Kasumi-1 (cell line): ENCODE results near the gene CUX1.

Experiments
- DNase-seq, 2 experiments: peaks; one replicate each; lab custom pipeline; 2025; lab: John Stamatoyannopoulos, UW

CUX1 gene

DNA sequence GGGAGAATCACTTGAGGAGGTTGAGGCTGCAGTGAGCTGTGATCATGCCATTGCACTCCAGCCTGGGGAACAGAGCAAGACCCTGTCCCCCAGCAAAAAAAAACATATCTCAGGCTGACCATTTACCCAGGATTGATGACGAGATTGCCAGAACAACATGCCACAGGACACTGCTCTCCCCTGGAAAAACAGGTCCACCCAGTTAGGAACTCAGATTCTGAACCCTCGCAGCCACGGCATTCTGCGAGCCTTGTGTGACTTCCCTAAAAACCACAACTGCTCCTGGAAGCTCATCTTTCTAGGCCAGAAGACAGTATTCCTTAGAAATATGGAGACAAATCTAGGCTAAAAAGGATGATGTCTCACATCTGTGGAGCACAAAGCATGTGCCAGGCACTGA, 427.2 kb downstream of the CUX1 start:
- no peak for DNase-seq

DNA sequence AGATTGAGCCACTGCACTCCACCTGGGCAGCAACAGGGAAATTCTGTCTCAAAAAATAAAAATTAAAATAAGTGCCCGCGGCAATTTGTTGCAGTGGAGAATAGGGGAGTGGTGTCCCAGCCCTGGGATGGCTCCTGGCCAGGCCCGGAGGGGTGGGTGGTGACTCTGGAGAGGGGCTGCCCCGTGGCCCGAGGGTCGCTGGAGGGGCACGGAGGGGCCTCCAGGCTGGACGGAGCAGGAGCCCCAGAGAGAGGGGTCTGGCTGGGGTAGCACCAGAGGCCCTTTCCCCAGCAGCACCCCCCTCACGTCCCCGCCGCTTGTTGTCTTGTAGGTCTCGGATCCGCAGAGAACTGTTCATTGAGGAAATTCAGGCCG, 430.6 kb downstream of the CUX1 start:
- no peak for DNase-seq

- DNase-seq: no peak
Observed at GRCh38 chr7:102248456-102249395, 431.3 kb downstream of the CUX1 start.

GRCh38 chr7:102251531-102252365, 434.3 kb downstream of the CUX1 start:
- no peak for DNase-seq

GRCh38 chr7:102252366-102252982, 435.0 kb downstream of the CUX1 start:
- no peak for DNase-seq

GRCh38 chr7:102253066-102253972, 435.9 kb downstream of the CUX1 start:
- DNase-seq: no peak

- no peak for DNase-seq
Observed at GRCh38 chr7:102253973-102254370, 436.5 kb downstream of the CUX1 start.

DNA sequence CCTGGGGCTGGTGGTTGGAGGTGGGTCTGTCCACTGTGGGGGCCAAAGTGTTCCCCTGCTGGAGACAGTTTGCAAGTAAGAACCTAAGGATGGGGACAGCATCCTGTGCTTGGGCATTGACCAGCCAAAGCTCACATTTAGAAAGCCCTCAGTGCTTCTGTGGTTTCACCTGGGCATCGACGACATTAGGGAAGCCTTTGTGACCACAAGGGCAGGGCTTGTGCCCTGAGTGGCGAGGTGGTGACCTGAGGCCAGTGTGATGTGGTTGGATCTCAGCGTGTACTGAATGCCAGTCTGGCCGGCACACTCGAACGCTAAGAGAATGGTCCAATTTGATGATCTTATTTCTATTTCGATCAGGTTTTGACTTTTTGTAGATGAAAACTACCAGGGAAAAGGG, 437.1 kb downstream of the CUX1 start:
- DNase-seq: no peak

GRCh38 chr7:102255501-102255900, 438.1 kb downstream of the CUX1 start:
- DNase-seq: no peak

DNA sequence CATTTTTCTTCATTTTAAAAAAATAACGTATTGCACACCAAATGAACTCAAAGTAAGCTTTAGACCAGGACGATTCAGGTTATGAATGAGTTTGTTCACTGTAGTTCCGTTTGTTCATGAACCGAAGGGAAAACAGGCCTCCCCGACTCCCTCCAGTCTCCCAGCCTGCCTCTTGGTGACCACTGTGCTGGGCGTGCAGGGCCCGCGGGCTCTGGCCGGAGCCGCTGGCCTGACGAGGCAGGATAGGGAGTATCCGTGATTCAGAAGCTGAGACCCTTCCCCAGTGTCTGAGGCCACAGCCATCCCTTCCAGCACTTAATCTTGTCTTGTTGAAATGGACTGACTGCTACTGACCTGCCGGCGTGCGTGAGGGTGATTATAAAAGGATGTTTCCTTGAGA, 438.5 kb downstream of the CUX1 start:
- DNase-seq: no peak

DNA sequence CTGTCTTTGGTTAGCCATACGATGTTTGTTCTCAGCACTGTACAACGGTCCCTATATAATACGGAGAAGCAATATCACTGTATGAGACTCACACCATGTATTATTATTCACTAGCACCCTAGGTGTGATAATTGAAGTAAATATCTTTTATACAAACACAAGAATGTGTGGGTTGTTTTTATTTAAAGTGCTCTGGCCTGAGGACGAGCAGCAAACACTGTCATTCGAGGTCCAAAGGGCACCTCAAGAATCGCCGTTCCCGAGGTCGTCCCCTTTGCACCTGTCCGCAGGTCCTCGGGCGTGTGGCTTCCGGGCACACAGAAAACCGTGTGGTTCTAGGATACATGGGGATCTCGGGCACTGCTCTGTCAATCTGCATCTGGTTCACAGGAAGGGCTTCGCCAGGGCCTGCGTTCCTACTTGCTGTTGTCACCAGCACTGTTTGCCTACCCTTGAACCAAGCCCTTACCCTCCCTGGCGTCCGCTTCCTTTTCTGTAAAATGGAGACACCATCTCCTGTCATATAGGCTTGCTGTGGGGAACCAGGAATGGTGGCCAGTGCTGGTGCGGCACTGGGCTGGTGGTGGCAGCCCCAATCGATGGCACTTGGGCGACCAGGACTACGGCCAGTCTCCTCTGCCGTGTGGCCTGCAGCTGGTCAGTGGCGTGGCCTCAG, 440.8 kb downstream of the CUX1 start:
- no peak for DNase-seq

GRCh38 chr7:102258749-102259107, 441.3 kb downstream of the CUX1 start:
- DNase-seq: no peak

- no peak for DNase-seq
Observed at GRCh38 chr7:102260856-102261255, 443.4 kb downstream of the CUX1 start.

GRCh38 chr7:102261451-102261850, 444.0 kb downstream of the CUX1 start:
- DNase-seq: no peak

DNA sequence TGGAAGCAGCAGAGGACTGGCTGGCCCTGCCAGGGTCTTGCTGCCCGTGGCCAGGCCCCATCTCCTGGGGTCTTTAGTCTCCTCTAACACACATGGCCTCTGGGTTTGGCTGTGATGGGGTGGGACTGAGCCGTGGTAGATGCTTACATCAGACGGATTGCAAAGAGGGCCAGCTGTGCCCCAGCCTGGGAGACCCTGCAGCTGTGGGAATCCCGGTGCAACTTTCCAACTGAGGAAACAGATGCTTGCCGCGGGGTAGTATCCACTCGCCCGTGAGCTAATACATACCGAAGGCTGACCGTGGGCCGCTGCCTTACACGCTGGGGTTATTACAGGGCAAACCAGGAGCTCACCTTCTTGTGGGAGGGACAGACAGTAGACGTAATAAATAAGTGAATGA, 445.1 kb downstream of the CUX1 start:
- DNase-seq: no peak

DNA sequence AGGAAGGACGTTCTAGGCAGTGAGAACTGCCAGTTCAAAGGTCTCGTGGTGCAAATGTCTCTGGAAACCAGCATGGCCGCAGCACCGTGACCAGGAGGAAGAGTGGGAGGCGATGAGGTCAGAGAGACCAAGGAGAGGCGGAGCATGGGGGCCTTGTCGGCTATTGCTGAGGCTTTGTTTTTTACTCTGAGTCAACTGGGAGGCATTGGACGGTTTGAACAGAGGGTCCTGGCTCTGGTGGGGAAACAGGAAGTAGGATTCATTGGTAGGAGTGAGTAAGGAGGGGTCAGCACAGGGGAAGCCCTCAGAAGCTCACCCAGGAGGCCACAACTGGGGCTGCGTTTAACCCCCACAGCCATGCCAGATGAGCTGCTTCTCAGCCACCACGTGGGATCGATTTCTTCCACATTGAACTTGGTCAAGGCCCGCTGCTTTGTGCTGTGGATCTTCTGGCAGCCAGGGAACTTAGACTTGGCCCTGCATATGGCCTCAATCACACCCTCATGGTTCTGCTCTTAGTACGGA, 447.0 kb downstream of the CUX1 start:
- DNase-seq: peak in 1 of 2 experiments; percentile 22

GRCh38 chr7:102266541-102266940, 449.1 kb downstream of the CUX1 start:
- DNase-seq: no peak

- DNase-seq: no peak
Observed at GRCh38 chr7:102268635-102269034, 451.2 kb downstream of the CUX1 start.

GRCh38 chr7:102270178-102270887, 452.9 kb downstream of the CUX1 start:
- no peak for DNase-seq

DNA sequence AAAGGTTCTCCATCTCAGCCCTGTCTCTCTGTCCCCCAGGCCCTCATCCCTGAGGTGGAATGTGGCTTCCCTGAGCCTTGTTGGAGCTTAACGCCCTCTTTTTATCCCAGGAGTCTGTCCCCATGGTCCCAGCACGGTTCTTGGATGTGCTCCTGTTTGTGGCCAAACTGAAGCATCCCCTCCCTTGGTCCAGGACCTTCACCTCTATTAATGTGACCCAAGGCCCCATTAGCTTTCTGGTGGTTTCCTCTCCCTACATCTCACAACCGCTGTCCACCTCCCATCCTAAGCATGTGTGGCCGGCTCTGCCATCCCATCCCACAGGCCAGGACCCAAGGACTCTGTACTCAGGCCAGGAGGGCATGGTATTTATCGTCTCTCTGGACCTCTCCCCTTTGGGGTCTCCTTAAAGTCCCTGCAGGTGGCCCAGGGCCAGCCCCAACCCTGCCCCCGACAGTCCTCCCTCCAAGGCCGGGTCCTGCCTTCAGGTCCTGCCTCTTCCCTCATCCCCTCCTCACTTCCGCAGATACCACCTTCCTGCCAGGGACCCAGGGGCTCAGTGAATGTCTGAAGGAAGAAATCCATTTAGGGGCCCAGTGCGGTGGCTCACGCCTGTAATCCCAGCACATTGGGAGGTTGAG, 453.9 kb downstream of the CUX1 start:
- DNase-seq: no peak
